GM18505 (cell line): ENCODE data around the gene TPR.
"Not testable (repeated sequence)": the region's sequence is repeated elsewhere in the genome, so short reads cannot be mapped to it uniquely, and the experiment has no call there.

ENCODE experiments used
- ATAC-seq: cut with Tn5 transposase; IDR thresholded peaks from one replicate; pipeline ENCODE4 v1.9.1; 2021; ENCODE audit not compliant: unreplicated experiment
- POLR2A ChIP-seq: IDR thresholded peaks from 4 replicates; pipeline ENCODE4 v1.6.1; 2011; ENCODE audit warnings: borderline replicate concordance; ENCODE audit not compliant: insufficient read depth, insufficient read length; ENCODE audit errors: extremely low read depth

TPR gene

DNA sequence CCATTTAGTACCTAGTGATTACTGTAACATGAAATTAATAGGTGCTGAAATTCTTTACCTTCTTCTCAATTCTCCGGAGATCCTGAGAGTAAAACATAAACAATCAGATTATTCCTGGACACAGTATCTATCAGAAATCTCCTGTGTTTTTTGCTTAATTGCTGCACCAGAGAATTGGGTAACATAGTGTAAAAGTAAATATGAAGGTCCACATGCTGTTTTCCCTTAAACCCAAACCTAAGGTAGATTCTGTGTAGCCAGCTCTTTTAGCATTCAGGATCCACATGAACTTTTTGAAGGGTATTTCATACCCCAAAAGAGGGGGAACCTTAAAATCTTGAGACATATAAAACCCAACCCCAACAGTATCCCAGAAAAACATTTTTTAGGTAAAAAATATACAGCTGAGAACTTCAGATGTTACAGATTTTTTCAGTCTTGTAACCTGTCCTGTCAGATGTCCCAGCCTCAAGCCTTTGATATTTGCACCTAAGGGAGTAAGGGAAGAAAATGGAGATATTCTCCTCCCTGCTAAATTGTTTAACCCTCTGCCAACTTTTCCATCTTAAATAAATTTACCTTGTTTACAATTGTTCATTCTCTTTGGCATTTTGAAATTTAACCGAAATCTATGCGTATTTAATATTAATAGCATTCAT lies 11.8 kb upstream of the TPR start:
- no peak for ATAC-seq
- TF ChIP-seq POLR2A: no peak

DNA sequence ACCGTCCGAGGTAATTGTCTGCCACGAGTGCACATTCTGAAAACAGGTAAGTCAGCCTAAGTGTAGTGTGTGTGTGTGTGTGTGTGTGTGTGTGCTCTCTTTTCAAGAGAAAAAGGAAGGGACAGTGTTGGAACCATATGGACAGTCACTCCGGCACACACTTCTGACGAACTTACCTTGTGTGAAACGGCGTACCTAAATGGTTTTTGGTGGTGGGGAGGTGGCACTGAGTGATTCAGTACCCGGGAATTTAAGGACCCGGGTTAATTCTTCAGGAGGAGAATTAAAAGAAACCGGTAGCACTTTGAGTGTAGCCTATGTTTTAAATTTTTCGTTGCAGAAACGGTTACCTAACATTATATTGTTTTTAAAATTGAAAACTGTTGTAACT lies 871 bp upstream of the TPR start:
- ATAC-seq: no peak

DNA sequence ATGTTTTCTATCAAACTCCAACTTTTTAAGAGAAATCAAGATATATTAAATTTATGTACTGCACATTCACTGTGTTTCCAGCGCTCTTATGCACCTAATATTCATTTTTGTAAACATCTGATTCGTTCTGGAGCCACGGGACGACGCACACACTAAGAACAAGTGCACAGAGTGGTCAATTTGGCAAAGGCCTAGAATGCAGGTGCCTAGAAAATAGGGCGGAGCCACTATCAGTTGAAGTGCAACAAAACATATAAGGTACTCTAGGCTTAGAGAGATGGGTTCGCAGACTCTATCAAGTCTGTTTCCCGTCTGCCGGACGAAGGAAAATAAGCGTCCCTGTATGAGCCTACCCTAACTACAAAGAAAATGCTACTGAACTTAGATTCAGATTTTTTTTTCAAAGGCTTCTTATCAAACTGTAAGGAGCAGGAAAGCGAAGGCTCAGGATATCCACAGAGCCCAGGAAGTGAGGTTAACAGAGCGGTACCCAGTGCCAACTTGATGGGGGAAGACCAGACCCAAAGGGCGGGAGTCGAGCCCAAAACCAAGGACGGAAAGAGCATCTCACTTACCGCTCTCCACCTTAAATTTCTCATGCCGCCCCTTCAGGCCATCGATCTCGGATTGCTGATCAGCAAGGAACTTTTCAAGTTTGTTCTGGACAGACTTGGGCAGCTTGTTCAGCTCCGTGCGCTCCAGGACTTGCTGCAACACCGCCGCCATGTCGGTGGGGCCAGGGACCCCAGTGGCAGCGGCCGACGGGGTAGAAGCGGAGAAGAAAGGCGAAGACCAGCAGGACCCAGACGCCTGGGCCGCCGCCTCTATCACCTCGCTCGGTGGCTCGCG lies 526 bp downstream of the TPR start:
- ATAC-seq: peak; percentile 28
- no peak for TF ChIP-seq POLR2A

More for the DNA sequence above, 871 bp upstream of the TPR start:
- TF ChIP-seq POLR2A: no peak

DNA sequence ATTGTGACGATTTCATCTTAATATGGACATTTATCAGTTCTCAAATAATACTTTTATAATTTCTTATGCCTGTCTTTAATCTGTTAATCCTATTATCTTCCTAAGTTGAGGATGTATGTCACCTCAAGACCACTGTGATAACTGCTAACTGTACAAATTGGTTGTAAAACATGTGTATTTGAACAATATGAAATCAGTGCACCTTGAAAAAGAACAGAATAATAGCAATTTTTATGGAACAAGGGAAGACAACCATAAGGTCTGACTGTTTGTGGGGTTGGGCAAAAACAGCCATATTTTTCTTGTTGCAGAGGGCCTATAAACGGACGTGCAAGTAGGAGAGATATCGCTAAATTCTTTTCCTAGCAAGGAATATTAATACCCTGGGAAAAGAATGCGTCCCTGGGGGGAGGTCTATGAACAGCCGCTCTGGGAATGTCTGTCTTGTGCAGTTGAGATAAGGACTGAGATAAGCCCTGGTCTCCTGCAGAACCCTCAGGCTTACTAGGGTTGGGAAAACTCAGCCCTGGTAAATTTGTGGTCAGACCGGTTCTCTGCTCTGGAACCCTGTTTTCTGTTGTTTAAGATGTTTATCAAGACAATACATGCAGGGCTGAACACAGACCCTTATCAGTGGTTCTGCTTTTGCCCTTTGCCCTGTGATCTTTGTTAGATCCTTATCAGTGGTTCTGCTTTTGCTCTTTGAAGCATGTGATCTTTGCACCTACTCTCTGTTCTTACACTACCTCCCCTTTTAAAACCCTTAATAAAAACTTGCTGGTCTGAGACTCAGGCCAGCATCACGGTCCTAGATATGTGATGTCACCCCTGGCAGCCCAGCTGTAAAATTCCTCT lies 27.0 kb downstream of the TPR start:
- ATAC-seq: not testable (repeated sequence)

DNA sequence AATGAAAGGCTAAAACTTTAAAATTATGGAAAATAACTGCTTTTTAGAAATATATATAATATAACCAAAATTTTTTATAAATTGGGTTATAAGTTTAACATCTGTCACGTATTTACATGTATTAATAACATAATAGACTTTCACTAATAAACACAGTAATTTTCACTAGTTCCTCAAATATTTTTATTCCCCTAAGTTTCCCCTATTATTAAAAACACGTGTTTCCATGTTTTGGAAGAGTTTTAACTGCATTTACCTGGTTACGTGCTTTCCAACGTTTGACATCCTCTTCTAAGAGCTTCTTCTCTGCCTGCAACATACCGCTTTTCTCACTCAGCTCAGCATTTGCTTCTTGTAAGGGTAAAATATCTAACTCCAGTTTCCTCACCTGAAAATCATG lies 34.3 kb downstream of the TPR start:
- TF ChIP-seq POLR2A: no peak
- ATAC-seq: no peak

DNA sequence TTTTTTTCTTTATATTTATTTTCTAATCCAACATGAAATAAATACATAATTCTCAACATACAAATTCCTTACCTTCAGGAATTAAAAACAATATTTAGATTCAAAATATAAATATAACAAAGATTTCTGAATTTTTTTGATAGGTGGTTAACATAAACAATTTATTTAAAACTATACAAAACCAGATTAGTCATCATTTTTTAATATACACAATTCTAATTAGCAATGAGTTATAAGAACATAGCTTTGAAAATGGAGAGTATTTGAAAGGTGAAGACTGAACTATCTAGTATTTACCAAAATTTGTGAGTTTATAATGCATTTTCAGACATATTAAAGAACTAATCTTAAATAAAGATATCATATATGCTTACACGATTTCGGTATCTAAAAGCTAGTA lies 37.5 kb downstream of the TPR start:
- TF ChIP-seq POLR2A: no peak
- no peak for ATAC-seq

DNA sequence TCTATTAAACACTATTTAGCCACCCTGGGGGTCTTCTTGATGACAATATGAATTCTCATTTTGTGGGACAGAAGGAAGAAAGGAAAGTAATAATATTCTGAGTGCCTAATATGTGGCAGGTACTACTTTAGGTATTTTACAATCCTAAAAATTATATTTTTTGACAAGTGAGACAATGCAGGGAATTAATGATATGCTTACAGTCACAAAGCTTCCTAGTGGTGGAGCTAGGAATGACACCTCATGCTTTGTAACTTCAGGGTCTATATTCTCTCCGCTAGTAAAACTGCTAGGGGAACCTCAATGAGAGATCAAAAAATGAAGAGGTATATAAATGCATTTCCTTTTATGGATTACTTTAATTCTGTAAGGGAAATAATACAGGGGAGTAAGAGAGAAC lies 44.3 kb downstream of the TPR start:
- no peak for TF ChIP-seq POLR2A
- ATAC-seq: no peak

DNA sequence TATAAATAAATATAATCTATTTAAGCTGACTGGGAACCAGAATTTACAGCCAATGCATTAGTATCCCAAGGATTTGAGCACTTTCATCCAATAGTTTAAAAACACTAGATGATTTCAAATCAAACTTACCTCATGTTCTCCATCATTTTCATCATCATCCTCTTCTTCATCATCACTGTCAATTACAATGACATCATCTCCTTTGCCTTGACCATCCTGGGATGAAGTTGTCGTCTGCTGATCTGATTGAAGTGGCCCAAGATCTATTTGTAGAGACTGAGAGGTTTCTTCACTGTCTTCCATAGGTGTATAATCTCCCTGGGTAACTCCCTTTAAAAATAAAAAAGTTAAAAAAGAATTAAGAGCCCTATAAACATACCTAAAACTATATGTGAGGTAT lies 47.7 kb downstream of the TPR start:
- ATAC-seq: no peak
- no peak for TF ChIP-seq POLR2A

DNA sequence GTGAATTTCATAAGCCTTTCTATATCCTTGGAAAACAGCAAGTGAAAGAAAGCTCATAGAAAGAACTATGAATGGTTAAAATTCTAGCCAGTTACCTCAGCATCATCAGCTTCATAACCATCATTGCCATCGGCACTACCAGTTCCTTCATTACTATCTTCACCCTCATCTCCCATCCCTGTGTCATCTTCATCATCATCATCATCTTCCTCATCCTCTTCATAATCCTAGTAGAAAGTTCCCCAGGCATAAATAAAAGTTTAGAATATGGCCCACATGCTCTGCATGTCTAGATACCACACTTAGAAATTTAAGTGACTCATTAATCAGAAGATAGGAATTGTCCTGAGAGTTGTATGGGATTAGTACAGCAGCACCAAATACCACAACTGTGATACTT lies 49.0 kb downstream of the TPR start:
- ATAC-seq: no peak
- no peak for TF ChIP-seq POLR2A

DNA sequence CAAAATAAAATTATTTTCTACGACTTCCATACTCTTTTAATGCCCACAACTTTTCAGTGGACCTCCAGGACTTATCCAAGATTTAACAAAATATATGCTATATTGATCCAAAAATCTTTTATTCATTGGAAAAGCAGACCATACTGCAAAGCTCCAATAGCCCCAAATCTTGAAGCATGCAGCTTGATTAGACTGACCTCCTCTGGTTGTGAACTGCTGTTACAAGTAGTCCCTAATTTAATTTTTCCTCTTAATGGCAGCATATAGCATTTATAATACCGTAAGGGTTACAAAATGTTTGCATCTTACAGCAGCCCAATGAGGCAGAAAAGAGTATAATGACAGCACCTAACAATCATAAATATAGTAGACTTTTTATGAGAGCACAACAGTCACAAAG lies 49.8 kb downstream of the TPR start:
- TF ChIP-seq POLR2A: no peak
- ATAC-seq: no peak

DNA sequence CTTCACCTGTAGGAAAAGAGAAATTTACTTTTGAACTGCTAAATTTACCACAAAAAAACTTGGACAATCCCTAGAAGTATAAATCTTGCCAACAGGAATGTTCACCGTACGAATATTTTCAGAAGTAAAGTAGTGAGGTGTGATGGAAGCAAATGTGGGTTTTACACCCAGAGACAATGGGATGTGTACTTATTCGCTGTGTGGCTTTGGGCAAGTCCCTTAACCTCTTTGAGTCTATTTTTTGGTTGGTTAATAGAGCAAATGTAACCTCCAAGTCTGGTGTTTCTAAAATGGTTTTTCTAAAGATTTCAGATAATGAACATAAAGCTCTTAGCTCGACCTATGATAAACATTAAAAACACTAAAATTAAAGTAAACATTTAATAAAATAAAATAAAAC lies 51.2 kb downstream of the TPR start:
- no peak for ATAC-seq
- TF ChIP-seq POLR2A: no peak

DNA sequence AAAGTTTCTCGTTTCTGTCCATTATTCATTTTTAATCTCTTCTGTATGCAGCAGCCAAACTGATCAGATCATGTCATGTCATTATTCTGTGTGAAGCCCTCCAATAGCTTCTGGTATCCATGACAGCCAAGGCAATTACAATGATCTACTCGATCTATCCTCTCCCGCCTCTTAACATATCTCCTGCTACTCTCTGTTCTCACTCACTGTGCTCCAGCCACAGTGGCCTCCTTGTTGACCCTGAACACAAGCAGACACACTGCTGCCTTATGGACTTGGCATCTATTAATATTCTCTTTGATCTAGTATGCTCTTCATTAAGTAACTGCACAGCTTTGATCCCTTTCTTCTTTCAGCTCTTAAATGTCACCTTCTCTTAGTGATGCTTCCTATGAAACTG lies 59.5 kb downstream of the TPR start:
- TF ChIP-seq POLR2A: no peak
- no peak for ATAC-seq

DNA sequence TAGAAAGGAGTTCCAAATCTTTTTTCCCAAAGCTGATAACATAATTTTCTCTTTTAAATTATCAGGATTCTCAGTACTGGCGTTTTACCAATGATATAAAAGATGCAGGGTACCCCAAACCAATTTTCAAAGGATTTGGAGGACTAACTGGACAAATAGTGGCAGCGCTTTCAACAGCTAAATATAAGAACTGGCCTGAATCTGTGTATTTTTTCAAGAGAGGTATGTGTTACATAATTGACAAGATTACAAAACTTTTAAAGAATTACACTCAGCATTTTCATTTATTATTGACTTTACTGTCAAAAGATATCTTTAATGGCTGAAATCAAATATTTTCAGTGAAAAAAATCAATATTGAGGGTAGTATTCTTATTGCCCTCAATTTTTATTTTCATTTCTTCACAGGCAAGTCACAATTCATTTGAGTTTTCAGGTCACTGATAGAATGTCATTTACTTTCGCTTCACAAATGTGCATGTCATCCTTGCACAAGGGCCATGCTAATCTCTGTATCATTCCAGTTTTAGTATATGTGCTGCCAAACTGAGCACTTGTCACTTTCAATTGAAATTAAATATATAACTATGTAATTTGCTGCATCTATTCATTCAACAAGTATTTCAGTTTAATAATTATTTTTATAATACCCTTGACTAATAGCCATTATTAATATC lies 63.5 kb downstream of the TPR start:
- no peak for TF ChIP-seq POLR2A
- no peak for ATAC-seq

DNA sequence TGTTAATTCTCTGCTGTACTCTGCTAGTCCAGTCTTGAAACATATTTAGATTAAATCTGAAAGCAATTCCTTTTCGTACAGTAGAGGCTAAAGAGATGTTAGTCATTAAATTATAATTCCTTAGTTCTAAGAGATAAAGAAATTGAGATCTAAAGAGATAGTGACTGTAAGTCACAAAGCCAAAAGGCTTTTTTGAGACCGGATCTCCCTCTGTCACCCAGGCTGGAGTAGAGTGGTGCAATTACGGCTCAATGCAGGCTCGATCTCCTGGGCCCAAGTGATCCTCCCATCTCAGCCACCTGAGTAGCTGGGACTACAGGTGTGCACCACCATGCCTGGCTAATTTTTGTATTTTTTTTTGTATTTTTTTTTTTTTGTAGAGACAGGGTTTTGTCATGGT lies 64.7 kb downstream of the TPR start:
- no peak for TF ChIP-seq POLR2A
- no peak for ATAC-seq
